RWPE1 (cell line): ENCODE results near the gene WDR17.

ENCODE experiments used
- CTCF ChIA-PET: fragments of 350-600 bp; sonication (Branson Sonifier 250); formaldehyde crosslinking; extraction: SDS; loops from one replicate; lab custom pipeline; 2021; lab: Yijun Ruan, JAX
- POLR2A ChIA-PET: fragments of 400-600 bp; formaldehyde crosslinking; extraction: SDS; loops from one replicate; lab custom pipeline; 2020; ENCODE audit warnings: antibody characterized with exemption; ENCODE audit not compliant: low non-redundant PET; lab: Yijun Ruan, JAX
- DNase-seq: peaks from one replicate; pipeline ENCODE4 v3.0.0; 2012; ENCODE audit warnings: low spot score
- H3K27ac ChIP-seq: fragments of 450-650 bp; 2 replicates; pipeline ENCODE4 v1.5.1; 2017
- TF ChIP-seq, protein P1 (sequence below): fragments of 450-650 bp; conservative IDR thresholded peaks from 2 replicates; pipeline ENCODE4 v1.5.1; 2017; ENCODE audit warnings: low read depth, mild to moderate bottlenecking

WDR17 gene

DNA sequence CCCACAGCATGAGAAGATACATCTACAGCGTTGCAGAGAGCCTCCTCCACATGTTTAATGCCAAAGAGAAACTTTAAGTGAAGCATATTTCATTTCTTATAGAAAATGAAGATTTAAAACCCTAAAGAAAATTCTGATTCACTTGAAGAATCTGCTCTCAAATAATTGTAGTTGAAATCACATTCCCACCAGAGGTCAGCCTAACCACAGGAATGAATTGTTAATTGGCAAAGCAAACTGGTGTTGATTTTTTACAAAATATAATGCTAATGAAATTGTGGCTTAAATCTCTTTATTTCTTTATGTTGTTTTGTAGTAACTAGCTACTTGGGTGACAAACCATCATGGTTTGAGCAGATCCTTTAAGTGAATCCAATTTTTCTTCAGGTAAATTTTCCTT, 31.1 kb upstream of the WDR17 start:
- CTCF ChIA-PET: interaction anchor here (0.7 to 1.0 kb wide), 3 partner anchors 29 to 306 kb away, joined by 3 read pairs; no protein-coding TSS in a partner anchor
- peak; percentile 8 for DNase-seq
- POLR2A ChIA-PET: no interaction called here
- TF ChIP-seq, protein P1, sequence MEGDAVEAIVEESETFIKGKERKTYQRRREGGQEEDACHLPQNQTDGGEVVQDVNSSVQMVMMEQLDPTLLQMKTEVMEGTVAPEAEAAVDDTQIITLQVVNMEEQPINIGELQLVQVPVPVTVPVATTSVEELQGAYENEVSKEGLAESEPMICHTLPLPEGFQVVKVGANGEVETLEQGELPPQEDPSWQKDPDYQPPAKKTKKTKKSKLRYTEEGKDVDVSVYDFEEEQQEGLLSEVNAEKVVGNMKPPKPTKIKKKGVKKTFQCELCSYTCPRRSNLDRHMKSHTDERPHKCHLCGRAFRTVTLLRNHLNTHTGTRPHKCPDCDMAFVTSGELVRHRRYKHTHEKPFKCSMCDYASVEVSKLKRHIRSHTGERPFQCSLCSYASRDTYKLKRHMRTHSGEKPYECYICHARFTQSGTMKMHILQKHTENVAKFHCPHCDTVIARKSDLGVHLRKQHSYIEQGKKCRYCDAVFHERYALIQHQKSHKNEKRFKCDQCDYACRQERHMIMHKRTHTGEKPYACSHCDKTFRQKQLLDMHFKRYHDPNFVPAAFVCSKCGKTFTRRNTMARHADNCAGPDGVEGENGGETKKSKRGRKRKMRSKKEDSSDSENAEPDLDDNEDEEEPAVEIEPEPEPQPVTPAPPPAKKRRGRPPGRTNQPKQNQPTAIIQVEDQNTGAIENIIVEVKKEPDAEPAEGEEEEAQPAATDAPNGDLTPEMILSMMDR: 0 out of 2 replicates have a peak, but pooled peaks have one; percentile 26
- H3K27ac ChIP-seq: no peak overlapping the region

DNA sequence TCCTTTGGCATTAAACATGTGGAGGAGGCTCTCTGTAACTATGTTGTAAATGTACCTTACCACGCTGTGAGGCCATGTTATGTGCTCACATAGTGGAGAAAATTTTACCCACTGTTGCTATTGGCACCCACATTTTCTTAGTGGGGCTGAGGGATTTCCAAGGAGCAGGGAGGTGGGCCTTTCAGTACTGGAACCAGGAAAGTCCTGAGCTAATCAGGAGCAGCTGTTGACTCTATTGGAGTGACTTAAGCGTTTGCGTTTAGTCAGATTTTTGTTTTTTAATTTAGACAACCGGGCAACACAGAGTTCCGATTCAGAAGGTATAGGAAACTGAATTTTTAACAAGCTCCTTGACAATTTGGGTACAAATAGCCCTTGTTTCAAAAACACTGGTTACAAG, 30.7 kb upstream of the WDR17 start:
- ChIA-PET CTCF (interaction anchor here (0.7 to 1.0 kb wide), 4 partner anchors 29 to 307 kb away, joined by 3 read pairs; no protein-coding TSS in a partner anchor), POLR2A (no interaction called here)
- TF ChIP-seq, protein P1: no peak
- no peak overlapping the region for H3K27ac ChIP-seq
- DNase-seq: no peak

DNA sequence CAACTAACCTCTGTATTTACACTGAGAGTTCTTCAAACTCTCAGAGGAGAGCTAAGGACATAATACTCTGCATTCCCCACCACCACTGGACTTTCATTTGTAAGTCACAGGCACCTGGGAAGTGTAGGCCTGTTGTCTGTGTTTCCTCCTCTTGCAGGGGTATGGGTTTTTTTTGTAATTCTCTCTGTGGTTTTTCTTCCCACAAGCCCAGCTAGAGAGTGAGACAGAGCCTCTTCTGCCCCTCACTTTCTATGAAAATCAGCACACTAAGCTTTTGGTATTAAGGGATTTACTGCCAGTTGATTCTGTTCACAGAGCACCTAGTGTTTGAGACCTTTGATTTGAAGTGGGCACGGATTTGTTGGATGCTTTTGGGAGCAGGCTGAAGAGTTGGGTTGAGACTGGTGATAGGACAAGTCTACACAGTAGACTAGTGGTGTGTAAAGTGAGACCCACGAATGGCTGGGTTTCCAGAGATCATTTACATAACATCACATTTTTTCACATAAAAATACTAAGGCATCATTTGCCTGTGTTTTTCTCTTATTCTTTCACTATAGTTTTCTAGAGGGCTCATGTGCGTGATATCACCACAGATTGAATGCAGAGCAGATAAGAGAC, 28.9 kb upstream of the WDR17 start:
- CTCF ChIA-PET: interaction anchor here (0.6 kb wide), 1 partner anchor 122 kb away, joined by 3 read pairs; no protein-coding TSS in a partner anchor
- TF ChIP-seq, protein P1: no peak
- DNase-seq: no peak
- H3K27ac ChIP-seq: no peak overlapping the region
- POLR2A ChIA-PET: no interaction called here

DNA sequence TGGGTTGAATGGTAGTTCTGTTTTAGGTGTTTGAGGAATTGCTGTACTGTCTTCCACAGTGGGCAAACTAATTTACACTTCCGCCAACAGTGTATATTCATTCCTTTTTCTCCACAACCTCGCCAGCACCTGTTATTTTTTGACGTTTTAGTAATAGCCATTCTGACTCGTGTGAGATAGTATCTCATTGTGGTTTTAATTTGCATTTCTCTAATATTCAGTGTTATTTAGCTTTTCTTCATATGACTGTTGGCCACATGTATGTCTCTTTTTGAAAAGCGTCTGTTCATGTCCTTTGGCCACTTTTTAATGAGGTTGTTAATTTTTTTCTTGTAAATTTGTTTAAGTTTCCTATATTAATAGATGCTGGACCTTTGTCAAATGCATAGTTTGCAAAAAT, 26.9 kb upstream of the WDR17 start:
- ChIA-PET CTCF (no interaction called here), POLR2A (no interaction called here)
- no peak for DNase-seq
- H3K27ac ChIP-seq: no peak overlapping the region
- TF ChIP-seq, protein P1: no peak

DNA sequence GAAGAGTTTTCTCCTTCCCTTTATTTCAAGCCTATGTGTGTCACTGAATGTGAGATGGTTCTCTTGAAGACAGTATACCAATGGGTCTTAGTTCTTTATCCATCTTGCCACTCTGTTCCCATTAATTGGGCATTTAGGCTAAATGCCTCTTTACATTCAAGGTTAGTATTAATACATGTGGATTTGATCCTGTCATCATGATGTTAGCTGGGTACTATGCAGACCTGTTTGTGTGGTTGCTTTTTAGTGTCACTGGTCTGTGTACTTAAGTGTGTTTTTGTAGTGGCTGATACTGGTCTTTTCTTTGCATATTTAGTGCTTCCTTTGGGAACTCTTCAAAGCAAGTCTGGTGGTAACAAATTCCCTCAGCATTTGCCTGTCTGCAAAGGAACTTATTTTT, 23.4 kb upstream of the WDR17 start:
- H3K27ac ChIP-seq: no peak overlapping the region
- CTCF ChIA-PET: interaction anchor here (0.6 kb wide), 1 partner anchor 476 kb away, joined by 3 read pairs; no protein-coding TSS in a partner anchor
- TF ChIP-seq, protein P1: no peak
- POLR2A ChIA-PET: no interaction called here
- no peak for DNase-seq

DNA sequence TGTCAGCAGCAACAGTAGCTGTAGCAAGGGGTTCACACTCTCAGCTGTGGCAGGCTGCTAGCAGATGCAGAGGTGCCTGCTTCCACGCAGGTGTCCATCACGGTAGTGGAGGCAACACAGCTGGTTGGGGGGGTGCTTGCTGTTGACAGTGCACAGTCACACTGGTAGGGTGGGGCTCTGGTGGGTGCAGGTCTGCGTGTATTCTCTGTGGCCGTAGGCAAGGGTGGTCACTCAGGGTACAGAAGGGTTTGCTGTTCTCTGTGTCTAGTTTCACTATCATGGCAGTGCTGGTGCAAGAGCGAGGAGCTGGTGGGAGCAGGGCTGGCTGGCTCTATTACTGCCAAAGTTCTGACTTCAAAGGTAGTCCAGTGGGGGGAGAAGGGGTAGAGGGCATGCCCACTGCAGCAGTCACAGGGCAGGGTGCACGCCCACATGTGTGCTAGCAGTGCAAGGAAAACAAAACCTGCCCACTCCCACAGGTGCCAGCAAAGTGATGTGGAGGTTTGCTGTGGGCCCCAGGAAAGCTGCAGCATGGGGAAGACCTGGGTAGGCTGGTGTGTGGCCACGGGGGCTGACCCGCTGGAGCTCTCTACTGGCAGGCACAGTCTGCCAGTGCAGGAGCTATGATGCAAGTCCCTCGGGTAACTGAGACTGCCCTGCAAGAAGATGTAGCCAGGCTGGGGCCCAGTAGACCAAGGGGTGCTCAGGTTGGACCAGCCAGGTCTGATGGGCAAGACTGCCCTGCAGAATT, 21.6 kb upstream of the WDR17 start:
- TF ChIP-seq, protein P1: no peak
- ChIA-PET POLR2A (no interaction called here), CTCF (no interaction called here)
- DNase-seq: no peak
- H3K27ac ChIP-seq: no peak overlapping the region
